K562 (cell line): ENCODE measurements around the gene EML5. TPM values are rescaled to one million over a fixed set of nuclear protein-coding genes. Genes with fewer than 3 reads are reported as not detected.

Experiments
- ATAC-seq: fragments of 200-7000 bp; cut with Tn5 transposase; 3 replicates; pipeline ENCODE4 v1.9.1; 2020; ENCODE audit warnings: moderate library complexity
- BruUV-seq: library from RNA; stranded (reverse); fragments of 400-500 nt; replicated peaks from 2 replicates; lab custom pipeline; 2021; lab: Mats Ljungman, UMichigan
- CTCF ChIA-PET: fragments of 300-600 bp; formaldehyde crosslinking; extraction: SDS; loops from one replicate; lab custom pipeline; 2021; ENCODE audit warnings: low intra/inter-chr PET ratio; lab: Yijun Ruan, JAX
- POLR2A ChIA-PET: fragments of 300-600, 350-650 bp; sonication (Branson Sonifier 250); formaldehyde crosslinking; extraction: SDS; loops from one replicate; lab custom pipeline; 2021; ENCODE audit warnings: antibody characterized with exemption, inconsistent platforms; lab: Yijun Ruan, JAX
- DNase-seq, 4 experiments: peaks; one replicate each; pipeline versions ENCODE4 v3.0.0 to v3.0.0-alpha.2; 2011 to 2018; ENCODE audit warnings: low spot score in 3 of 4, mixed read lengths in 3 of 4; ENCODE audit errors: extremely low read depth in 1 of 4
- FAIRE-seq: peaks from 2 replicates; lab custom pipeline; 2011; peaks lifted over from hg19 to GRCh38; lab: Jason Lieb, UNC
- H2AFZ ChIP-seq: 2 replicates; pipeline ENCODE4 v1.6.0; 2011; ENCODE audit warnings: low read depth, low read length, control low read depth, inconsistent platforms
- H3K27ac ChIP-seq: fragments of 200-600 bp; 3 replicates; pipeline ENCODE4 v1.8.0; 2011; ENCODE audit warnings: low read depth, mild to moderate bottlenecking, control low read depth, inconsistent platforms, low read length, moderate library complexity, mixed read lengths; ENCODE audit errors: extremely low read depth
- H3K27me3 ChIP-seq, 2 experiments: fragments of 300-600 bp in 1 of 2; 2 replicates in 1 of 2; 3 replicates in 1 of 2; pipeline versions ENCODE4 v1.6.0 to v1.8.0; 2011; ENCODE audit warnings: inconsistent platforms in 2 of 2, low read length in 2 of 2, mild to moderate bottlenecking in 1 of 2, mixed read lengths in 1 of 2, moderate library complexity in 1 of 2; ENCODE audit not compliant: control insufficient read depth in 2 of 2, insufficient read depth in 2 of 2
- H3K36me3 ChIP-seq: fragments of 300-600 bp; 3 replicates; pipeline ENCODE4 v1.8.0; 2011; ENCODE audit warnings: mild to moderate bottlenecking, low read length, inconsistent platforms; ENCODE audit not compliant: control insufficient read depth, insufficient read depth
- H3K4me1 ChIP-seq, 2 experiments: fragments of 200-600 bp in 1 of 2; replicated peaks in 1 of 2; 2 replicates in 1 of 2; 3 replicates in 1 of 2; pipeline versions ENCODE4 v1.5.1 to v1.8.0; 2011; ENCODE audit warnings: inconsistent platforms in 2 of 2, low read length in 2 of 2, mild to moderate bottlenecking in 1 of 2, mixed read lengths in 1 of 2, moderate library complexity in 1 of 2; ENCODE audit not compliant: control insufficient read depth in 2 of 2, insufficient read depth in 2 of 2
- H3K4me2 ChIP-seq: 2 replicates; pipeline ENCODE4 v1.6.1; 2011; ENCODE audit warnings: low read length, control low read depth, inconsistent platforms, mixed read lengths; ENCODE audit not compliant: insufficient read depth
- H3K4me3 ChIP-seq: fragments of 200-600 bp; sonication (generic), shearing (Covaris generic); 2 replicates; pipeline ENCODE4 v1.5.1; 2016; ENCODE audit warnings: control low read depth, inconsistent platforms
- H3K79me2 ChIP-seq: fragments of 200-600 bp; 3 replicates; pipeline ENCODE4 v1.8.0; 2011; ENCODE audit warnings: low read length, inconsistent platforms; ENCODE audit not compliant: control insufficient read depth, insufficient read depth
- H3K9ac ChIP-seq, 2 experiments: 2 replicates each; pipeline versions ENCODE4 v1.6.0 to v1.6.1; 2011; ENCODE audit warnings: low read depth in 2 of 2, low read length in 2 of 2, control low read depth in 1 of 2, inconsistent platforms in 1 of 2, mild to moderate bottlenecking in 1 of 2, mixed read lengths in 1 of 2; ENCODE audit not compliant: insufficient read depth in 1 of 2
- H3K9me1 ChIP-seq: one replicate; pipeline ENCODE4 v1.6.0; 2011; ENCODE audit warnings: inconsistent platforms, mild to moderate bottlenecking, low read length, moderate library complexity; ENCODE audit not compliant: control insufficient read depth, insufficient read depth
- H3K9me3 ChIP-seq: replicated peaks from 2 replicates; pipeline ENCODE4 v1.5.1; 2011; ENCODE audit warnings: low read depth, low read length, inconsistent platforms; ENCODE audit not compliant: control insufficient read depth, insufficient read depth
- H4K20me1 ChIP-seq: replicated peaks from 2 replicates; pipeline ENCODE4 v1.6.1; 2011; ENCODE audit warnings: low read length, inconsistent platforms, mixed read lengths; ENCODE audit not compliant: control insufficient read depth, insufficient read depth
- CEBPB ChIP-seq: fragments of 450-650 bp; IDR thresholded peaks from 2 replicates; pipeline ENCODE4 v1.6.1; 2016; ENCODE audit warnings: missing genetic modification characterization, missing compliant biosample characterization
- CEBPG ChIP-seq, 3 experiments: fragments of 200-800 bp in 1 of 3; sonication (Bioruptor generic) in 1 of 3; sonication (generic) in 1 of 3; formaldehyde crosslinking in 1 of 3; IDR thresholded peaks in 2 of 3; conservative IDR thresholded peaks in 1 of 3; 2 replicates each; pipeline versions ENCODE4 v1.6.1 to v1.8.0; 2016 to 2022; ENCODE audit warnings: missing compliant biosample characterization in 2 of 3, missing genetic modification characterization in 2 of 3, mild to moderate bottlenecking in 1 of 3, missing genetic modification reagents in 1 of 3
- CHAMP1 ChIP-seq: fragments of 450-650 bp; IDR thresholded peaks from 2 replicates; pipeline ENCODE4 v1.6.1; 2016; ENCODE audit warnings: mild to moderate bottlenecking
- FOXO4 ChIP-seq: fragments of 450-650 bp; formaldehyde crosslinking; IDR thresholded peaks from 2 replicates; pipeline ENCODE4 v1.4.0; 2020; ENCODE audit warnings: mild to moderate bottlenecking, moderate library complexity
- NCOA6 ChIP-seq: fragments of 450-650 bp; IDR thresholded peaks from 2 replicates; pipeline ENCODE4 v1.6.1; 2017; ENCODE audit warnings: mild to moderate bottlenecking
- NFE2 ChIP-seq: IDR thresholded peaks from 2 replicates; pipeline ENCODE4 v1.6.1; 2014; ENCODE audit warnings: antibody characterized with exemption, low read depth
- POLR3A ChIP-seq: IDR thresholded peaks from 2 replicates; pipeline ENCODE4 v1.6.1; 2011; ENCODE audit warnings: borderline replicate concordance, mild to moderate bottlenecking, moderate library complexity; ENCODE audit not compliant: insufficient read length, insufficient read depth; ENCODE audit errors: extremely low read depth
- RBM15 ChIP-seq: fragments of 200-400 bp; formaldehyde crosslinking; IDR thresholded peaks from 2 replicates; pipeline ENCODE4 v1.6.1; 2018; ENCODE audit warnings: mild to moderate bottlenecking, low read length, moderate library complexity; ENCODE audit not compliant: insufficient read depth
- RBM22 ChIP-seq: fragments of 200-400 bp; formaldehyde crosslinking; IDR thresholded peaks from 2 replicates; pipeline ENCODE4 v1.6.1; 2018; ENCODE audit warnings: low read length, low read depth; ENCODE audit not compliant: poor library complexity, severe bottlenecking
- SMAD4 ChIP-seq: fragments of 250-450 bp; sonication (Bioruptor Pico); conservative IDR thresholded peaks from 2 replicates; pipeline ENCODE4 v1.8.0; 2021; ENCODE audit warnings: inconsistent platforms, mild to moderate bottlenecking, moderate library complexity
- ZNF274 ChIP-seq: IDR thresholded peaks from 2 replicates; pipeline ENCODE4 v1.6.1; 2011; ENCODE audit warnings: low read depth, mild to moderate bottlenecking, low read length, moderate library complexity, borderline replicate concordance
- WGBS: fragments of 100-300 bp; shearing (Covaris generic); methylation state at CpG from one replicate; pipeline ENCODE4 v1.1.6; 2016; ENCODE audit warnings: low coverage, mixed read lengths; ENCODE audit not compliant: insufficient coverage; ENCODE audit errors: missing lambda C conversion rate; 5-methylcytosine and 5-hydroxymethylcytosine counted together
- in situ Hi-C: fragments of 300-500 bp; cut with MboI; formaldehyde crosslinking; loops from 4 replicates; pipeline ENCODE4 v1.15.0; 2018; ENCODE audit warnings: inconsistent platforms, mixed read lengths
- intact Hi-C: fragments of 100-400 bp; cut with micrococcal nuclease; formaldehyde crosslinking; loops from 2 replicates; pipeline ENCODE4 v1.14.2; 2022
- polyA plus RNA-seq, 8 experiments: library from polyadenylated mRNA; depleted of rRNA in 4 of 8; stranded (reverse) in 5 of 8; unstranded in 3 of 8; fragments of >200 nt; fragmentation: Nextera tagmentation in 2 of 8; fragmentation: Illumina TruSeq in 1 of 8; extraction: Ambion mirVana in 2 of 8; extraction: Trizol in 1 of 8; gene quantifications; 2 replicates each; pipeline versions ENCODE4 v1.2.1 to v1.2.3, GENCODE V29; 2011 to 2014; ENCODE audit warnings: inconsistent platforms in 1 of 8, missing spikeins in 1 of 8
- total RNA-seq, 7 experiments: library from RNA; depleted of rRNA in 6 of 7; stranded (reverse); fragments of >200 nt in 6 of 7; fragmentation: Illumina TruSeq in 2 of 7; extraction: Trizol in 2 of 7; gene quantifications; 2 replicates each; pipeline versions ENCODE4 v1.2.1 to v1.2.3, GENCODE V29; 2011 to 2021; ENCODE audit warnings: low replicate concordance in 1 of 7

Gene EML5
- total and polyA plus RNA-seq, 9 of the 15 experiments (the other 6 are each of a cell fraction or from before 2014, with no cell fraction given), result 0.06 to 0.34 (median 0.22) TPM

- Histone ChIP-seq H3K27me3 (no peaks in the 10 kb centered on the region; a peak in 1 of 5 replicates), H2AFZ (no peak overlapping the region), H3K4me3 (no peak overlapping the region), H4K20me1 (no peaks in the 10 kb centered on the region), H3K4me2 (no peak overlapping the region), H3K9me1 (no peaks in the 10 kb centered on the region), H3K36me3 (no peaks in the 10 kb centered on the region), H3K9ac (no peak overlapping the region), H3K79me2 (no peaks in the 10 kb centered on the region), H3K4me1 (no peaks in the 10 kb centered on the region), H3K9me3 (no peaks in the 10 kb centered on the region), H3K27ac (no peak overlapping the region)
- FAIRE-seq (no peak), DNase-seq (no peak), ATAC-seq (no peak)
- no TSS peak for BruUV-seq
- in situ Hi-C loops, result no loop called here
- TF ChIP-seq NFE2, result peak; percentile 36
- no peak for TF ChIP-seq FOXO4
- TF ChIP-seq CEBPG (CRISPR knock-in tag; IDR thresholded peaks at IDR 0.05), result no peak
- TF ChIP-seq CEBPG (tag; conservative IDR thresholded peaks at IDR 0.05 in 1 of 2, IDR thresholded peaks at IDR 0.05 in 1 of 2), result peak; percentile 57 to 90
- TF ChIP-seq CEBPB (tag), result peak; percentile 87
- ChIA-PET POLR2A (no interaction called here), CTCF (no interaction called here)
- 50% methylated on average over 1 of the region's 1 CpG for WGBS
- intact Hi-C loops, result no loop called here
Observed at GRCh38 chr14:88750945-88751344, 41.8 kb downstream of the EML5 start.

- Histone ChIP-seq H3K9me3 (no peaks in the 10 kb centered on the region), H3K27me3 (no peaks in the 10 kb centered on the region; a peak in 1 of 5 replicates), H3K9ac (no peak overlapping the region), H3K36me3 (no peaks in the 10 kb centered on the region), H4K20me1 (no peaks in the 10 kb centered on the region), H3K27ac (no peak overlapping the region), H2AFZ (no peak overlapping the region), H3K4me3 (no peak overlapping the region), H3K9me1 (no peaks in the 10 kb centered on the region), H3K4me1 (no peaks in the 10 kb centered on the region), H3K4me2 (no peak overlapping the region), H3K79me2 (no peaks in the 10 kb centered on the region)
- intact Hi-C loops, result no loop called here
- ATAC-seq (no peak), DNase-seq (no peak), FAIRE-seq (no peak)
- POLR2A ChIA-PET, result no interaction called here
- CTCF ChIA-PET, result no interaction called here
- 0% methylated on average over 1 of the region's 1 CpG for WGBS
- no TSS peak for BruUV-seq
- in situ Hi-C loops, result no loop called here
- no peak for TF ChIP-seq CHAMP1
- TF ChIP-seq ZNF274, result no peak
- TF ChIP-seq NCOA6, result no peak
- TF ChIP-seq POLR3A, result no peak
- no peak for TF ChIP-seq RBM15
- no peak for TF ChIP-seq RBM22
- TF ChIP-seq SMAD4 (CRISPR knock-in tag), result no peak
Observed at GRCh38 chr14:88750413-88750812, 42.3 kb downstream of the EML5 start.
